GM23338 (cell line): Measurements from ENCODE around the gene TBL3. TPM values are rescaled to one million over a fixed set of nuclear protein-coding genes. Genes with fewer than 3 reads are reported as not detected.

ENCODE experiments used
- ATAC-seq: fragments of 200-7000 bp; cut with Tn5 transposase; 3 replicates; pipeline ENCODE4 v1.9.1; 2020
- DNase-seq: peaks from one replicate; pipeline ENCODE4 v3.0.0-alpha.2; 2015; ENCODE audit warnings: low spot score
- H2AFZ ChIP-seq: fragments of 200-600 bp; sonication (generic); 2 replicates; pipeline ENCODE4 v1.8.0; 2016; ENCODE audit warnings: antibody characterized with exemption, mild to moderate bottlenecking, moderate library complexity
- H3F3A ChIP-seq: fragments of 200-600 bp; sonication (generic); replicated peaks from 2 replicates; pipeline ENCODE4 v1.8.0; 2017; ENCODE audit warnings: antibody characterized with exemption, mixed run types, low read depth
- H3K27ac ChIP-seq: fragments of 200-600 bp; sonication (generic); 2 replicates; pipeline ENCODE4 v1.6.1; 2016; ENCODE audit warnings: low read depth
- H3K27me3 ChIP-seq: fragments of 200-600 bp; sonication (generic); 2 replicates; pipeline ENCODE4 v1.8.0; 2016; ENCODE audit warnings: mild to moderate bottlenecking, mixed run types, moderate library complexity; ENCODE audit not compliant: insufficient read depth
- H3K36me3 ChIP-seq: fragments of 200-600 bp; sonication (generic); 2 replicates; pipeline ENCODE4 v1.8.0; 2016; ENCODE audit warnings: mild to moderate bottlenecking; ENCODE audit not compliant: insufficient read depth
- H3K4me1 ChIP-seq: fragments of 200-600 bp; sonication (generic); 2 replicates; pipeline ENCODE4 v1.8.0; 2016; ENCODE audit warnings: mild to moderate bottlenecking, moderate library complexity; ENCODE audit not compliant: insufficient read depth
- H3K4me2 ChIP-seq: fragments of 200-600 bp; sonication (generic); 2 replicates; pipeline ENCODE4 v1.7.1; 2017; ENCODE audit warnings: mixed run types
- H3K4me3 ChIP-seq: fragments of 200-600 bp; sonication (generic); 2 replicates; pipeline ENCODE4 v1.6.1; 2016; ENCODE audit warnings: mixed run types
- H3K79me2 ChIP-seq: fragments of 200-600 bp; sonication (generic); replicated peaks from 2 replicates; pipeline ENCODE4 v1.8.0; 2017; ENCODE audit warnings: mild to moderate bottlenecking; ENCODE audit not compliant: insufficient read depth
- H3K9me2 ChIP-seq: fragments of 200-600 bp; sonication (generic); 2 replicates; pipeline ENCODE4 v1.8.0; 2017; ENCODE audit not compliant: insufficient read depth
- H4K20me1 ChIP-seq: fragments of 200-600 bp; sonication (generic); replicated peaks from 2 replicates; pipeline ENCODE4 v1.8.0; 2017; ENCODE audit warnings: mild to moderate bottlenecking; ENCODE audit not compliant: insufficient read depth
- H3K27ac Mint-ChIP-seq: 2 replicates; pipeline ENCODE4 v1.8.0; 2020; ENCODE audit warnings: inconsistent platforms, mild to moderate bottlenecking, moderate library complexity, mixed read lengths
- H3K27me3 Mint-ChIP-seq: 3 replicates; pipeline ENCODE4 v1.8.0; 2022; ENCODE audit warnings: low read depth, mild to moderate bottlenecking, moderate library complexity, mixed read lengths, inconsistent platforms; ENCODE audit not compliant: insufficient read depth, poor library complexity
- H3K36me3 Mint-ChIP-seq: 3 replicates; pipeline ENCODE4 v1.8.0; 2021; ENCODE audit warnings: low read depth, mild to moderate bottlenecking, inconsistent platforms, moderate library complexity, mixed read lengths
- H3K4me1 Mint-ChIP-seq: 3 replicates; pipeline ENCODE4 v1.8.0; 2020; ENCODE audit warnings: mild to moderate bottlenecking, inconsistent platforms, mixed read lengths
- H3K4me3 Mint-ChIP-seq: 3 replicates; pipeline ENCODE4 v1.8.0; 2021; ENCODE audit warnings: moderate library complexity, mild to moderate bottlenecking, inconsistent platforms, mixed read lengths
- H3K9me3 Mint-ChIP-seq: 3 replicates; pipeline ENCODE4 v1.8.0; 2020; ENCODE audit warnings: moderate library complexity, mild to moderate bottlenecking, inconsistent platforms, mixed read lengths
- CREB1 ChIP-seq: fragments of 250-450 bp; sonication (Bioruptor Pico); IDR thresholded peaks from 2 replicates; pipeline ENCODE4 v1.5.0; 2020; ENCODE audit warnings: low read depth, mild to moderate bottlenecking, moderate library complexity
- EZH2 ChIP-seq: fragments of 200-600 bp; sonication (generic); IDR thresholded peaks from one replicate; pipeline ENCODE4 v1.8.0; 2017; ENCODE audit warnings: antibody characterized with exemption, mild to moderate bottlenecking, low read depth; ENCODE audit not compliant: unreplicated experiment
- EZH2phosphoT487 ChIP-seq: fragments of 200-600 bp; sonication (generic); IDR thresholded peaks from one replicate; pipeline ENCODE4 v1.8.1; 2018; ENCODE audit warnings: antibody characterized with exemption; ENCODE audit not compliant: unreplicated experiment
- JUNB ChIP-seq: IDR thresholded peaks from one replicate; pipeline ENCODE4 v1.6.1; 2016; ENCODE audit warnings: antibody characterized with exemption; ENCODE audit not compliant: unreplicated experiment
- NANOG ChIP-seq: IDR thresholded peaks from 2 replicates; pipeline ENCODE4 v1.6.1; 2016; ENCODE audit warnings: antibody characterized with exemption, borderline replicate concordance
- POLR2AphosphoS5 ChIP-seq: IDR thresholded peaks from 2 replicates; pipeline ENCODE4 v1.6.1; 2016; ENCODE audit warnings: antibody characterized with exemption, low read depth
- REST ChIP-seq: IDR thresholded peaks from one replicate; pipeline ENCODE4 v1.6.1; 2018; ENCODE audit warnings: antibody characterized with exemption; ENCODE audit not compliant: unreplicated experiment
- STAT1 ChIP-seq: IDR thresholded peaks from one replicate; pipeline ENCODE4 v1.6.1; 2016; ENCODE audit warnings: antibody characterized with exemption; ENCODE audit not compliant: unreplicated experiment
- ZNF114 ChIP-seq: fragments of 250-450 bp; sonication (Bioruptor Pico); IDR thresholded peaks from 2 replicates; pipeline ENCODE4 v1.5.0; 2020; ENCODE audit warnings: mild to moderate bottlenecking, moderate library complexity
- ZNF331 ChIP-seq: fragments of 250-450 bp; sonication (Bioruptor Pico); IDR thresholded peaks from 2 replicates; pipeline ENCODE4 v1.5.0; 2020; ENCODE audit warnings: low read depth, mild to moderate bottlenecking, moderate library complexity
- polyA plus RNA-seq: library from polyadenylated mRNA; unstranded; fragments of >200 nt; fragmentation: Nextera tagmentation; extraction: Ambion mirVana; gene quantifications from 2 replicates; pipeline ENCODE4 v1.2.1, GENCODE V29; 2016
- total RNA-seq: library from RNA; depleted of rRNA; stranded (reverse); fragments of >200 nt; shearing (Covaris generic); gene quantifications from 2 replicates; pipeline ENCODE4 v1.2.3, GENCODE V29; 2014
- TF ChIP-seq, protein P1 (sequence below): fragments of 250-450 bp; sonication (Bioruptor Pico); IDR thresholded peaks from 2 replicates; pipeline ENCODE4 v1.5.0; 2020; ENCODE audit warnings: mild to moderate bottlenecking, moderate library complexity
- TF ChIP-seq, protein P2 (sequence below), 2 experiments: fragments of 200-600 bp in 1 of 2; sonication (generic) in 1 of 2; conservative IDR thresholded peaks; 2 replicates each; pipeline versions ENCODE4 v1.5.1 to v1.6.1; 2016 to 2017; ENCODE audit warnings: antibody characterized with exemption in 2 of 2, low read depth in 2 of 2, mild to moderate bottlenecking in 2 of 2, moderate library complexity in 1 of 2
- TF ChIP-seq, protein P3 (sequence below): IDR thresholded peaks from 2 replicates; pipeline ENCODE4 v1.6.1; 2016; ENCODE audit warnings: antibody characterized with exemption

TBL3 gene
- total and polyA plus RNA-seq, 2 experiments from 2014 or later = 67.0 to 157 TPM

GRCh38 chr16:2007081-2007836 is 35.4 kb downstream of the TBL3 start:
- Histone ChIP-seq H3K27me3 (no peaks in the 10 kb centered on the region), H4K20me1 (peaks cover 36% of the 10 kb centered on the region), H3K4me3 (peak overlapping the region; percentile 91; the same call in 1 of the 2 replicates), H3K79me2 (peaks cover 42% of the 10 kb centered on the region), H3K4me2 (peak overlapping the region; percentile 65), H3K36me3 (no peaks in the 10 kb centered on the region), H3F3A (peaks cover 28% of the 10 kb centered on the region; the same call in 1 of the 2 replicates), H2AFZ (no peak overlapping the region), H3K27ac (no peak overlapping the region), H3K9me2 (no peaks in the 10 kb centered on the region), H3K4me1 (peaks cover 22% of the 10 kb centered on the region)
- H3K4me1 Mint-ChIP-seq = peaks cover 37% of the 10 kb centered on the region
- DNase-seq = no peak
- H3K9me3 Mint-ChIP-seq = no peaks in the 10 kb centered on the region
- no peak for ATAC-seq
- peaks cover 15% of the 10 kb centered on the region for H3K27me3 Mint-ChIP-seq
- TF ChIP-seq EZH2phosphoT487 = no peak
- TF ChIP-seq ZNF114 (CRISPR knock-in tag) = no peak
- TF ChIP-seq REST = no peak
- no peak for TF ChIP-seq NANOG
- TF ChIP-seq, protein P1, sequence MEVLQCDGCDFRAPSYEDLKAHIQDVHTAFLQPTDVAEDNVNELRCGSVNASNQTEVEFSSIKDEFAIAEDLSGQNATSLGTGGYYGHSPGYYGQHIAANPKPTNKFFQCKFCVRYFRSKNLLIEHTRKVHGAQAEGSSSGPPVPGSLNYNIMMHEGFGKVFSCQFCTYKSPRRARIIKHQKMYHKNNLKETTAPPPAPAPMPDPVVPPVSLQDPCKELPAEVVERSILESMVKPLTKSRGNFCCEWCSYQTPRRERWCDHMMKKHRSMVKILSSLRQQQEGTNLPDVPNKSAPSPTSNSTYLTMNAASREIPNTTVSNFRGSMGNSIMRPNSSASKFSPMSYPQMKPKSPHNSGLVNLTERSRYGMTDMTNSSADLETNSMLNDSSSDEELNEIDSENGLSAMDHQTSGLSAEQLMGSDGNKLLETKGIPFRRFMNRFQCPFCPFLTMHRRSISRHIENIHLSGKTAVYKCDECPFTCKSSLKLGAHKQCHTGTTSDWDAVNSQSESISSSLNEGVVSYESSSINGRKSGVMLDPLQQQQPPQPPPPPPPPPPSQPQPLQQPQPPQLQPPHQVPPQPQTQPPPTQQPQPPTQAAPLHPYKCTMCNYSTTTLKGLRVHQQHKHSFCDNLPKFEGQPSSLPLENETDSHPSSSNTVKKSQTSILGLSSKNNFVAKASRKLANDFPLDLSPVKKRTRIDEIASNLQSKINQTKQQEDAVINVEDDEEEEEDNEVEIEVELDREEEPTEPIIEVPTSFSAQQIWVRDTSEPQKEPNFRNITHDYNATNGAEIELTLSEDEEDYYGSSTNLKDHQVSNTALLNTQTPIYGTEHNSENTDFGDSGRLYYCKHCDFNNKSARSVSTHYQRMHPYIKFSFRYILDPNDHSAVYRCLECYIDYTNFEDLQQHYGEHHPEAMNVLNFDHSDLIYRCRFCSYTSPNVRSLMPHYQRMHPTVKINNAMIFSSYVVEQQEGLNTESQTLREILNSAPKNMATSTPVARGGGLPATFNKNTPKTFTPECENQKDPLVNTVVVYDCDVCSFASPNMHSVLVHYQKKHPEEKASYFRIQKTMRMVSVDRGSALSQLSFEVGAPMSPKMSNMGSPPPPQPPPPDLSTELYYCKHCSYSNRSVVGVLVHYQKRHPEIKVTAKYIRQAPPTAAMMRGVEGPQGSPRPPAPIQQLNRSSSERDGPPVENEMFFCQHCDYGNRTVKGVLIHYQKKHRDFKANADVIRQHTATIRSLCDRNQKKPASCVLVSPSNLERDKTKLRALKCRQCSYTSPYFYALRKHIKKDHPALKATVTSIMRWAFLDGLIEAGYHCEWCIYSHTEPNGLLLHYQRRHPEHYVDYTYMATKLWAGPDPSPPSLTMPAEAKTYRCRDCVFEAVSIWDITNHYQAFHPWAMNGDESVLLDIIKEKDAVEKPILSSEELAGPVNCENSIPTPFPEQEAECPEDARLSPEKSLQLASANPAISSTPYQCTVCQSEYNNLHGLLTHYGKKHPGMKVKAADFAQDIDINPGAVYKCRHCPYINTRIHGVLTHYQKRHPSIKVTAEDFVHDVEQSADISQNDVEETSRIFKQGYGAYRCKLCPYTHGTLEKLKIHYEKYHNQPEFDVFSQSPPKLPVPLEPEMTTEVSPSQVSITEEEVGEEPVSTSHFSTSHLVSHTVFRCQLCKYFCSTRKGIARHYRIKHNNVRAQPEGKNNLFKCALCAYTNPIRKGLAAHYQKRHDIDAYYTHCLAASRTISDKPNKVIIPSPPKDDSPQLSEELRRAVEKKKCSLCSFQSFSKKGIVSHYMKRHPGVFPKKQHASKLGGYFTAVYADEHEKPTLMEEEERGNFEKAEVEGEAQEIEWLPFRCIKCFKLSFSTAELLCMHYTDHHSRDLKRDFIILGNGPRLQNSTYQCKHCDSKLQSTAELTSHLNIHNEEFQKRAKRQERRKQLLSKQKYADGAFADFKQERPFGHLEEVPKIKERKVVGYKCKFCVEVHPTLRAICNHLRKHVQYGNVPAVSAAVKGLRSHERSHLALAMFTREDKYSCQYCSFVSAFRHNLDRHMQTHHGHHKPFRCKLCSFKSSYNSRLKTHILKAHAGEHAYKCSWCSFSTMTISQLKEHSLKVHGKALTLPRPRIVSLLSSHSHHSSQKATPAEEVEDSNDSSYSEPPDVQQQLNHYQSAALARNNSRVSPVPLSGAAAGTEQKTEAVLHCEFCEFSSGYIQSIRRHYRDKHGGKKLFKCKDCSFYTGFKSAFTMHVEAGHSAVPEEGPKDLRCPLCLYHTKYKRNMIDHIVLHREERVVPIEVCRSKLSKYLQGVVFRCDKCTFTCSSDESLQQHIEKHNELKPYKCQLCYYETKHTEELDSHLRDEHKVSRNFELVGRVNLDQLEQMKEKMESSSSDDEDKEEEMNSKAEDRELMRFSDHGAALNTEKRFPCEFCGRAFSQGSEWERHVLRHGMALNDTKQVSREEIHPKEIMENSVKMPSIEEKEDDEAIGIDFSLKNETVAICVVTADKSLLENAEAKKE (CRISPR knock-in tag) = no peak
- TF ChIP-seq POLR2AphosphoS5 = no peak
- no peak for TF ChIP-seq CREB1 (CRISPR knock-in tag)
- TF ChIP-seq ZNF331 (CRISPR knock-in tag) = no peak
- no peak for TF ChIP-seq JUNB
- no peak for TF ChIP-seq STAT1
- TF ChIP-seq, protein P2, sequence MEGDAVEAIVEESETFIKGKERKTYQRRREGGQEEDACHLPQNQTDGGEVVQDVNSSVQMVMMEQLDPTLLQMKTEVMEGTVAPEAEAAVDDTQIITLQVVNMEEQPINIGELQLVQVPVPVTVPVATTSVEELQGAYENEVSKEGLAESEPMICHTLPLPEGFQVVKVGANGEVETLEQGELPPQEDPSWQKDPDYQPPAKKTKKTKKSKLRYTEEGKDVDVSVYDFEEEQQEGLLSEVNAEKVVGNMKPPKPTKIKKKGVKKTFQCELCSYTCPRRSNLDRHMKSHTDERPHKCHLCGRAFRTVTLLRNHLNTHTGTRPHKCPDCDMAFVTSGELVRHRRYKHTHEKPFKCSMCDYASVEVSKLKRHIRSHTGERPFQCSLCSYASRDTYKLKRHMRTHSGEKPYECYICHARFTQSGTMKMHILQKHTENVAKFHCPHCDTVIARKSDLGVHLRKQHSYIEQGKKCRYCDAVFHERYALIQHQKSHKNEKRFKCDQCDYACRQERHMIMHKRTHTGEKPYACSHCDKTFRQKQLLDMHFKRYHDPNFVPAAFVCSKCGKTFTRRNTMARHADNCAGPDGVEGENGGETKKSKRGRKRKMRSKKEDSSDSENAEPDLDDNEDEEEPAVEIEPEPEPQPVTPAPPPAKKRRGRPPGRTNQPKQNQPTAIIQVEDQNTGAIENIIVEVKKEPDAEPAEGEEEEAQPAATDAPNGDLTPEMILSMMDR (conservative IDR thresholded peaks at IDR 0.05; ENCODE audit: low read depth in 2 of 2) = no peak
- TF ChIP-seq EZH2 = no peak
- TF ChIP-seq, protein P3, sequence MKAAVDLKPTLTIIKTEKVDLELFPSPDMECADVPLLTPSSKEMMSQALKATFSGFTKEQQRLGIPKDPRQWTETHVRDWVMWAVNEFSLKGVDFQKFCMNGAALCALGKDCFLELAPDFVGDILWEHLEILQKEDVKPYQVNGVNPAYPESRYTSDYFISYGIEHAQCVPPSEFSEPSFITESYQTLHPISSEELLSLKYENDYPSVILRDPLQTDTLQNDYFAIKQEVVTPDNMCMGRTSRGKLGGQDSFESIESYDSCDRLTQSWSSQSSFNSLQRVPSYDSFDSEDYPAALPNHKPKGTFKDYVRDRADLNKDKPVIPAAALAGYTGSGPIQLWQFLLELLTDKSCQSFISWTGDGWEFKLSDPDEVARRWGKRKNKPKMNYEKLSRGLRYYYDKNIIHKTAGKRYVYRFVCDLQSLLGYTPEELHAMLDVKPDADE = no peak
- H3K27ac Mint-ChIP-seq = no peak overlapping the region
- H3K4me3 Mint-ChIP-seq = peak overlapping the region; percentile 74
- H3K36me3 Mint-ChIP-seq = peaks cover 15% of the 10 kb centered on the region
